ENCODE measurements around the gene PEX11G. TPM values are rescaled to one million over a fixed set of nuclear protein-coding genes. Genes with fewer than 3 reads are reported as not detected.

The PEX11G gene
- total and polyA plus RNA-seq, 7 donors, result 2.3 to 12.3 (median 5.1) TPM; not detected in 1

GRCh38 chr19:7528522-7529245 is 39.8 kb upstream of the PEX11G start:
- Histone ChIP-seq H3K9me3 (no peaks in the 10 kb centered on the region), H3K4me1 (peaks cover 0 to 15% (median 9%) of the 10 kb centered on the region in 4 donors), H3K27ac (no peak overlapping the region), H3K36me3 (peaks cover 13 to 67% (median 24%) of the 10 kb centered on the region in 4 donors), H3K4me3 (no peak overlapping the region), H3K27me3 (no peaks in the 10 kb centered on the region)
- intact Hi-C loops (cut with DNase I), result no loop called here
- WGBS, 2 donors, result 95% methylated on average over 32 of the region's 32 CpGs
- TF ChIP-seq EP300 (IDR thresholded peaks at IDR 0.05) (no peak), POLR2A (IDR thresholded peaks at IDR 0.05) (no peak), POLR2AphosphoS5 (IDR thresholded peaks at IDR 0.05) (no peak)
- TF ChIP-seq, protein P1, sequence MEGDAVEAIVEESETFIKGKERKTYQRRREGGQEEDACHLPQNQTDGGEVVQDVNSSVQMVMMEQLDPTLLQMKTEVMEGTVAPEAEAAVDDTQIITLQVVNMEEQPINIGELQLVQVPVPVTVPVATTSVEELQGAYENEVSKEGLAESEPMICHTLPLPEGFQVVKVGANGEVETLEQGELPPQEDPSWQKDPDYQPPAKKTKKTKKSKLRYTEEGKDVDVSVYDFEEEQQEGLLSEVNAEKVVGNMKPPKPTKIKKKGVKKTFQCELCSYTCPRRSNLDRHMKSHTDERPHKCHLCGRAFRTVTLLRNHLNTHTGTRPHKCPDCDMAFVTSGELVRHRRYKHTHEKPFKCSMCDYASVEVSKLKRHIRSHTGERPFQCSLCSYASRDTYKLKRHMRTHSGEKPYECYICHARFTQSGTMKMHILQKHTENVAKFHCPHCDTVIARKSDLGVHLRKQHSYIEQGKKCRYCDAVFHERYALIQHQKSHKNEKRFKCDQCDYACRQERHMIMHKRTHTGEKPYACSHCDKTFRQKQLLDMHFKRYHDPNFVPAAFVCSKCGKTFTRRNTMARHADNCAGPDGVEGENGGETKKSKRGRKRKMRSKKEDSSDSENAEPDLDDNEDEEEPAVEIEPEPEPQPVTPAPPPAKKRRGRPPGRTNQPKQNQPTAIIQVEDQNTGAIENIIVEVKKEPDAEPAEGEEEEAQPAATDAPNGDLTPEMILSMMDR (IDR thresholded peaks at IDR 0.05), result no peak
- no peak for DNase-seq

DNA sequence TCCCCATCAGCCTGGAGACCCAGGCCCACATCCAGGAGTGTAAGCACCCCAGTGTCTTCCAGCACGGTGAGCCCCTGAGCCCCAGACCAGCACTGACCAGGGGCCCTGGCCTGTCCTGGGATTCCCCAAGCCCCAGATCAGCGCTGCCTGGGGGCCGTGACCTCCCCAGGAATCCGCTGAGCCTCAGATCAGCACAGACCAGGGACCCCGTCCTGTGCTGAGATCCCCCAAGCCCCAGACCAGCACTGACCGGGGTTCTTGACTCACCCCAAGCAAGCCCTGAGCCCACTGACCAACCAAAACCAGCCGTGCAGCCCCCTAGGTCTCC is 39.3 kb upstream of the PEX11G start:
- TF ChIP-seq POLR2AphosphoS5 (IDR thresholded peaks at IDR 0.05), result no peak
- no peak for TF ChIP-seq EP300 (IDR thresholded peaks at IDR 0.05)
- TF ChIP-seq, protein P1 (IDR thresholded peaks at IDR 0.05), result no peak
- TF ChIP-seq POLR2A (IDR thresholded peaks at IDR 0.05), result no peak
- H3K27ac ChIP-seq, result no peak overlapping the region
- intact Hi-C loops (cut with DNase I), result no loop called here
- H3K36me3 ChIP-seq, result peaks cover 13 to 67% (median 24%) of the 10 kb centered on the region in 4 donors
- DNase-seq, result no peak
- WGBS, 2 donors, result 95% methylated on average over 7 of the region's 7 CpGs
- H3K9me3 ChIP-seq, result no peaks in the 10 kb centered on the region
- peaks cover 0 to 15% (median 10%) of the 10 kb centered on the region in 4 donors for H3K4me1 ChIP-seq
- H3K27me3 ChIP-seq, result no peaks in the 10 kb centered on the region
- no peak overlapping the region for H3K4me3 ChIP-seq

DNA sequence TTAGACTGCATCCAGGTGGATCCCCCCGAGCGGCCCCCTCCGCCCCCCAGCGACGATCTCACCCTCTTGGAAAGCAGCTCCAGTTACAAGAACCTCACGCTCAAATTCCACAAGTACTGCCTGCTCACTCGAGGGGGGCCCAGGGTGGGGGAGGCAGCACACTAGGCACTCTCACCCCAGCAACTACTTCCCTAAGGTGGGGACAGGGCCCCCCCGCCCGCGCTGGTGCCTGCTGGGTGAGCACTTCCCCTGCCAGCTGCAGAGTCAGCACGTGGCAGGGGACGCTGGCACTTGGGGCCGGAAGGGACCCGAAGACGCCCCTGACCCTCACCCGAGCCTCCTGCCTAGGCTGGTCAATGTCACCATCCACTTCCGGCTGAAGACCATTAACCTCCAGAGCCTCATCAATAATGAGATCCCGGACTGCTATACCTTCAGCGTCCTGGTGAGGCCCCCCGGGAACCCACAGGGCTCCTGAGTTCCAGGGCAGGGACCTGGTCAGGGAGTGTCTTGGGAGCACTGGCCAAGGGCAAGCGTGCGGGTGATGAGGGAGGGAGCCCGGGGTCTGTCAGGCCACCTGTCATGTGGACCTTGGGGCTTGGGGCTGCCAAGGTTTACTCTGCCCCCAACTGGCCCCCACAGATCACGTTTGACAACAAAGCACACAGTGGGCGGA is 38.8 kb upstream of the PEX11G start:
- Histone ChIP-seq H3K4me1 (peaks cover 0 to 18% (median 12%) of the 10 kb centered on the region in 4 donors), H3K36me3 (peaks cover 13 to 67% (median 24%) of the 10 kb centered on the region in 4 donors), H3K9me3 (no peaks in the 10 kb centered on the region), H3K27ac (no peak overlapping the region), H3K4me3 (no peak overlapping the region), H3K27me3 (no peaks in the 10 kb centered on the region)
- DNase-seq, result no peak
- 77 to 87% methylated on average over 25 of the region's 25 CpGs for WGBS, 2 donors
- intact Hi-C loops (cut with DNase I), result no loop called here
- no peak for TF ChIP-seq POLR2AphosphoS5 (IDR thresholded peaks at IDR 0.05)
- TF ChIP-seq EP300 (IDR thresholded peaks at IDR 0.05), result no peak
- no peak for TF ChIP-seq POLR2A (IDR thresholded peaks at IDR 0.05)
- TF ChIP-seq, protein P1 (IDR thresholded peaks at IDR 0.05), result no peak

DNA sequence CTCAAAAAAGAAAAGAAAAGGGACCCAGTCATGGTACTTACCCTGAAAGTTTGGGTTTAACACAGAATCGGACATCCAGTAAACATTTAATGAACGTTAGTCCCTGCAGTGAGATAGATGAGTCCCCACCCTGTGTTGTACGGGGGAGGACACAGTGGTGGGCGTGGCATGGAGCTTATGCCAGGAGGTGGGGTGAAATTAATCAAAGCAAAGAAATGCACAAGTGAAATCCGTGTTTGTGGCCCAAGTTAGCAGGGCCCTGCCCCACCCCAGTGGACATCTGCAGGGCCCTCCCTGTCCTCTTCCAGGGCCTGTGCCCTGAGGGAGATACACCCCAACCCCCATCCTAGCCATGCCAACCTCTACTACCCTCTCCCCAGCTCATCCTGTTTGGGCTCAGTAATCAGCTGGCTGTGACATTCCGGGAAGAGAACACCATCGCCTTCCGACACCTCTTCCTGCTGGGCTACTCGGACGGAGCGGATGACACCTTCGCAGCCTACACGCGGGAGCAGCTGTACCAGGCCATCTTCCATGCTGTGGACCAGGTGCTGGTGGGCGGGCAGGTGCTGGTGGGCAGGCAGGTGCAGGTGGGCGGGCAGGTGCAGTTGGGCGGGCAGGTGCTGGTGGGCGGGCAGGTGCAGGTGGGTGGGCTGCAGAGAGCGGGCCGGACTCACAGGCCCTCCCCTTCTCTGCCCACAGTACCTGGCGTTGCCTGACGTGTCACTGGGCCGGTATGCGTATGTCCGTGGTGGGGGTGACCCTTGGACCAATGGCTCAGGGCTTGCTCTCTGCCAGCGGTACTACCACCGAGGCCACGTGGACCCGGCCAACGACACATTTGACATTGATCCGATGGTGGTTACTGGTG is 37.5 kb upstream of the PEX11G start:
- peaks cover 13 to 67% (median 24%) of the 10 kb centered on the region in 4 donors for H3K36me3 ChIP-seq
- no peak overlapping the region for H3K27ac ChIP-seq
- TF ChIP-seq POLR2AphosphoS5 (IDR thresholded peaks at IDR 0.05) (no peak), EP300 (IDR thresholded peaks at IDR 0.05) (no peak), POLR2A (IDR thresholded peaks at IDR 0.05) (no peak)
- TF ChIP-seq, protein P1 (IDR thresholded peaks at IDR 0.05), result no peak
- intact Hi-C loops (cut with DNase I), result no loop called here
- DNase-seq, result no peak
- H3K4me1 ChIP-seq, result peaks cover 0 to 27% (median 21%) of the 10 kb centered on the region in 4 donors
- H3K9me3 ChIP-seq, result no peaks in the 10 kb centered on the region
- no peak overlapping the region for H3K4me3 ChIP-seq
- WGBS, 2 donors, result 86 to 92% methylated on average over 31 of the region's 31 CpGs
- no peaks in the 10 kb centered on the region for H3K27me3 ChIP-seq
